ENCODE data around the gene MZT2B.
"Not testable (repeated sequence)": the region's sequence is repeated elsewhere in the genome, so short reads cannot be mapped to it uniquely, and the experiment has no call there.

GRCh38 chr2:130138326-130138725 is 43.7 kb upstream of the MZT2B start:
- TF ChIP-seq CTCF (conservative IDR thresholded peaks at IDR 0.05; ENCODE audit: low read length); EZH2phosphoT487 (IDR thresholded peaks at IDR 0.05; ENCODE audit: borderline replicate concordance): not testable (repeated sequence)
